ENCODE measurements around the gene EVC2.

Gene EVC2

DNA sequence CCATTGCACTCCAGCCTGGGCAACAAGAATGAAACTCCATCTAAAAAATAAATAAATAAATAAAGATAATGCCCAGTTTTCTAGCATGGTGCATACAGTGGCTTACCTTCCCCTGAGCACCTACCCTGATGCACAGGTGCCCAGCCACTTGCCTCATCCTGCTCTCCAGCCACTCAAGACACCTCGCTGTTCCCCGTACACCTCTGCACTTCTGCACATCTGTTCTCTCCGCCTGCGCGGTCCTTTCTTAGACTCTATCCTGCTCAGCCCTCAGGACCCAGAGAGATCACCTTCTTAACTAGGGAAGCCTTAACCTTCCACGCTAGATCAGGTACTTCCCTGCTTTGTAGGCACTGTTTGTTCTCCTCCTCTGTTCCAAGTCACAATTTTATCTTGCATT, 5.5 kb upstream of the EVC2 start:
- Mint-ChIP-seq H3K36me3 (ENCODE audit: low read depth) (peaks cover 50% of the 10 kb centered on the region), H3K27me3 (ENCODE audit: low read depth) (no peaks in the 10 kb centered on the region), H3K4me1 (peaks cover 35% of the 10 kb centered on the region), H3K9me3 (peaks cover 23% of the 10 kb centered on the region), H3K4me3 (peak overlapping the region; percentile 45 to 82 (median 78)), H3K27ac (peak overlapping the region in 1 of 3 experiments; percentile 30)
- TF ChIP-seq, protein P1, sequence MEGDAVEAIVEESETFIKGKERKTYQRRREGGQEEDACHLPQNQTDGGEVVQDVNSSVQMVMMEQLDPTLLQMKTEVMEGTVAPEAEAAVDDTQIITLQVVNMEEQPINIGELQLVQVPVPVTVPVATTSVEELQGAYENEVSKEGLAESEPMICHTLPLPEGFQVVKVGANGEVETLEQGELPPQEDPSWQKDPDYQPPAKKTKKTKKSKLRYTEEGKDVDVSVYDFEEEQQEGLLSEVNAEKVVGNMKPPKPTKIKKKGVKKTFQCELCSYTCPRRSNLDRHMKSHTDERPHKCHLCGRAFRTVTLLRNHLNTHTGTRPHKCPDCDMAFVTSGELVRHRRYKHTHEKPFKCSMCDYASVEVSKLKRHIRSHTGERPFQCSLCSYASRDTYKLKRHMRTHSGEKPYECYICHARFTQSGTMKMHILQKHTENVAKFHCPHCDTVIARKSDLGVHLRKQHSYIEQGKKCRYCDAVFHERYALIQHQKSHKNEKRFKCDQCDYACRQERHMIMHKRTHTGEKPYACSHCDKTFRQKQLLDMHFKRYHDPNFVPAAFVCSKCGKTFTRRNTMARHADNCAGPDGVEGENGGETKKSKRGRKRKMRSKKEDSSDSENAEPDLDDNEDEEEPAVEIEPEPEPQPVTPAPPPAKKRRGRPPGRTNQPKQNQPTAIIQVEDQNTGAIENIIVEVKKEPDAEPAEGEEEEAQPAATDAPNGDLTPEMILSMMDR (IDR thresholded peaks at IDR 0.05; ENCODE audit: unreplicated experiment in 3 of 3) = no peak

GRCh38 chr4:5712931-5713330, 4.6 kb upstream of the EVC2 start:
- peaks cover 45% of the 10 kb centered on the region for H3K36me3 Mint-ChIP-seq (ENCODE audit: low read depth)
- H3K27ac Mint-ChIP-seq = peak overlapping the region; percentile 3 to 10 (median 3)
- no peaks in the 10 kb centered on the region for H3K27me3 Mint-ChIP-seq (ENCODE audit: low read depth)
- peaks cover 23% of the 10 kb centered on the region for H3K9me3 Mint-ChIP-seq
- H3K4me1 Mint-ChIP-seq = peaks cover 38% of the 10 kb centered on the region
- H3K4me3 Mint-ChIP-seq = peak overlapping the region; percentile 85 to 94 (median 93)
- TF ChIP-seq, protein P1 (IDR thresholded peaks at IDR 0.05; ENCODE audit: unreplicated experiment in 3 of 3) = no peak

DNA sequence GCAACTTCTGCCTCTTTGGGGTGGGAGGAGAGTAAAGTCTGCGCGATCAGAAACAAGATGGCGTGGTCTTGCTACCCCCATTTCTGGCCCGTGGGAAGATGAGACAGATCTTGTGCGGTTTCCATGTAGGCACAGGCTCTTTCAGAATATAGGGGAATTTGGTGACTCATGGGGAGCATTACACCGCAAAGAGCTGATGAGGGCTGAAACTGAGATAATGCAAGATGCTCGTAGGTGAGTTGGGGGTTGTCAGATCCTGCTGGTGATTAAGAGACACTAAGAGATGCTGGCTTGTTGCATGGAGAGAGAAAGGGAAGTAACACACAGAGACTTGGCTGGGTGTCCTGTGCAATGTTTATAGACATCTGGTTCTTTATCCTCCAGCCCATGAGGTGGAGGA, 4.2 kb upstream of the EVC2 start:
- TF ChIP-seq, protein P1 (IDR thresholded peaks at IDR 0.05; ENCODE audit: unreplicated experiment in 3 of 3) = no peak
- Mint-ChIP-seq H3K4me1 (peaks cover 41% of the 10 kb centered on the region), H3K36me3 (ENCODE audit: low read depth) (peaks cover 41% of the 10 kb centered on the region), H3K9me3 (peaks cover 20% of the 10 kb centered on the region), H3K4me3 (peak overlapping the region; percentile 85 to 94 (median 93)), H3K27me3 (ENCODE audit: low read depth) (no peaks in the 10 kb centered on the region), H3K27ac (peak overlapping the region; percentile 3 to 10 (median 3))

DNA sequence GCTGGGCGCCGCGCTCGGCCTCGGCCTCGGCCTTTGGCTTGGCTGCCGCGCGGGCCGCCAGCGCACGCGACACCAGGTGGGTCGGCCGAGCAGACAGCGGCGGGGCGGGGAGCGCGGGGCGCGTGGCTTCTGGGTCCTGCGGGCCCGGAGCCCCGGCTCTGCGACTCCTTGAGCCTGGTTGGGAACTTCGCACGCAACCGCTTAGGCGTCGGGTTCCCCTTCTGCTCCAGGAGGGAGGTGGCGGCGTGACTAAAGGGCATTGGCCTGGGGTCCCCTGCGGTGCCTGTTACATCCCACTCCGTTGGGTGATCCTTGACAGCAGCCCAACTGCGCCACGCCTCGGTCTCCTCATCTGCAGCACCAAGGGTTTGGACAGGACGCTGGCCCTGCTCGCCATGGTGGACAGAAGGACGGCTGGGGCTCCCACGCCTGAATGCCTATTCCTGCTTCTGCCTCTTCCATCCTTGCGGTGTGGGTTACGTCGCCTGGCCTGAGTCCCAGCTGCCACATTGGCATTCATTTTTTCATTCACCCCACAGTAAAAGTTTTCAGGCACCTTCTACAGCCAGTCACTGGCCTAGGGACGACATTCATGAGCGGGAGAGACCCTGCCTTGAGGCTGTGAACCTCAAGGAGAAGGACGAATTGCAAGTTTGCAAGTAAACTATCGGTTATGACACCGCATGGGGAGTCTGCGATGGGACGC, 3.3 kb upstream of the EVC2 start:
- H3K36me3 Mint-ChIP-seq (ENCODE audit: low read depth) = peaks cover 33% of the 10 kb centered on the region
- H3K9me3 Mint-ChIP-seq = peaks cover 12% of the 10 kb centered on the region
- peaks cover 49% of the 10 kb centered on the region for H3K4me1 Mint-ChIP-seq
- TF ChIP-seq, protein P1 (IDR thresholded peaks at IDR 0.05; ENCODE audit: unreplicated experiment in 3 of 3) = no peak
- H3K27me3 Mint-ChIP-seq (ENCODE audit: low read depth) = no peaks in the 10 kb centered on the region
- H3K4me3 Mint-ChIP-seq = peak overlapping the region; percentile 85 to 94 (median 93)
- H3K27ac Mint-ChIP-seq = peak overlapping the region; percentile 67 to 78 (median 70)

DNA sequence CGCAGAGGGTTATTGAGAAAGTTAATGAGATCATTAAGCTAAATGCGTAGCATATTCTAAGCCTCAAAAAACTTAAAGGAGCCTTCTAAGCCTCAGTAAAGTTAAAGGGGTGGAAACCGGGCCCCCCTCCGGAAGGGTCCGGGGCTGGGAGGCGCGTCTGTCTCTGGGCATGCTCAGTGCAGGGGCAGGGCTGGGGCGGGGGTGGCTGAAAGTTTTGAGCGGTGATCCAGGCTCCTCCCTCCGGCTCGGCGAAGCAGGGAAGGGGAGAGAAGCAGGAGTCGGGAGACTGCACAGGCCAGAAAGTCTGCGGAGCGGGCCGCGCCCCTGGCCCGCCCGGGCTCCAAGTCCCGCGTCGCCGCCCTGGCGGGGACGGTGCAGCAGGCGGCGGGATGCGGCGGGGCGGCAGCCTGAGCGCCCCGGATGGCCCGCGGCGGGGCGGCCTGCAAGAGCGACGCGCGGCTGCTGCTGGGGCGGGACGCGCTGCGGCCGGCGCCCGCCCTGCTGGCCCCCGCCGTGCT, 2.7 kb upstream of the EVC2 start, which contains the start of gene EVC:
TSS of gene EVC (plus strand) at position 241 of the 518 bp plus-strand sequence. CDS start at position 421, 180 bp downstream.
- H3K36me3 Mint-ChIP-seq (ENCODE audit: low read depth) = peaks cover 29% of the 10 kb centered on the region
- peak within 1 kb of the TSS; percentile 87 to 94 (median 93) for H3K4me3 Mint-ChIP-seq
- peaks cover 11% of the 10 kb centered on the region for H3K9me3 Mint-ChIP-seq
- H3K27me3 Mint-ChIP-seq (ENCODE audit: low read depth) = no peaks in the 10 kb centered on the region
- peaks cover 49% of the 10 kb centered on the region for H3K4me1 Mint-ChIP-seq
- TF ChIP-seq, protein P1 (IDR thresholded peaks at IDR 0.05; ENCODE audit: unreplicated experiment in 3 of 3) = no peak
- peak within 1 kb of the TSS; percentile 86 to 94 (median 91) for H3K27ac Mint-ChIP-seq

Data from nephron (organoid).